HG03442 (cell line): ENCODE data around the gene MPP2.

Experiments used
- ATAC-seq: cut with Tn5 transposase; IDR thresholded peaks from one replicate; pipeline ENCODE4 v1.9.1; 2021; ENCODE audit warnings: mild to moderate bottlenecking, moderate library complexity; ENCODE audit not compliant: unreplicated experiment

The MPP2 gene

GRCh38 chr17:43825567-43825966, 81.8 kb downstream of the MPP2 start:
- ATAC-seq, result no peak
